ENCODE measurements around the gene RBBP8NL.

The RBBP8NL gene

DNA sequence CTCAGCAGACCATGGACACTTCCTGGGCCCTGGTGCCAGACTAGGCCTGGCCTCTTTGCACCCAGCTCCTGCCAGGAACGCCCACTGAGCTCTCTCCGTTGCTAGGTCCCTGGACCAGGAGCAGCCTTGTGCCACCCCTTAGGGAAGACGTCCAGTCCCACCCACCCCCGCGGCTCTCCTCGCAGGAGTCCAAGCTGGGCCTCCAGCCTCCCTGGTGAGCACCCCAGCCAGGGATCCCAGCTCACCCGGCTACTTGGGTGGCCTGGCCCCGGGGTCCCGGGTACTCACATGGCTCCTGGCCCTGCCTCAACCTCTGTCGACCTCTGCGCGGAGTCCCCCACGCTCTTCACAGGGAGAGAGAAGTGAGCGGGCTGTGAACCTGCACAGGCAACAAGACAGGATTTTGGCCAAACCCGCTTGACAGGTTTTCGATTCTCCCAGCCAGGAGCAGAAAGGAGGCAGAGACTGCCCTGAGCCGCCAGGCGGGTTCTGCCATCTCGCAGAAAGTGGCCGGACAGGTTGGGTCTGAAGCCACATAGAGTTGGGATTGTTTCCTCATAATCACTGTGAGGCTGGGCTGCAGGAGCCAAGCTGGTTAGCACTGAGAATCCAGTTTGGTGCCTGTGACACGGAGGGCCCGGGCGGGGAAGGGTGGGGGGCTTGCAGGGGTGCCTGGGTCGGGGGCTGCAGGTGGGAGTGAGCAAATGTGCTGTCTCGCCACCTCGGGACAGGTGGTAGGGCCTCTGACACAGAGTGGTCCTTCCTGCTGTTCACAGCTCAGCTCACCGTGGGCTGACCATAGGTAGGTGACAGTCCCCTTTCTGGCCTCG, at the start of gene RBBP8NL:
RBBP8NL (minus strand) TSS at position 368 of the 830 bp plus-strand sequence. CDS start 7,892 bp downstream, outside the sequence.
- no peak for DNase-seq

DNA sequence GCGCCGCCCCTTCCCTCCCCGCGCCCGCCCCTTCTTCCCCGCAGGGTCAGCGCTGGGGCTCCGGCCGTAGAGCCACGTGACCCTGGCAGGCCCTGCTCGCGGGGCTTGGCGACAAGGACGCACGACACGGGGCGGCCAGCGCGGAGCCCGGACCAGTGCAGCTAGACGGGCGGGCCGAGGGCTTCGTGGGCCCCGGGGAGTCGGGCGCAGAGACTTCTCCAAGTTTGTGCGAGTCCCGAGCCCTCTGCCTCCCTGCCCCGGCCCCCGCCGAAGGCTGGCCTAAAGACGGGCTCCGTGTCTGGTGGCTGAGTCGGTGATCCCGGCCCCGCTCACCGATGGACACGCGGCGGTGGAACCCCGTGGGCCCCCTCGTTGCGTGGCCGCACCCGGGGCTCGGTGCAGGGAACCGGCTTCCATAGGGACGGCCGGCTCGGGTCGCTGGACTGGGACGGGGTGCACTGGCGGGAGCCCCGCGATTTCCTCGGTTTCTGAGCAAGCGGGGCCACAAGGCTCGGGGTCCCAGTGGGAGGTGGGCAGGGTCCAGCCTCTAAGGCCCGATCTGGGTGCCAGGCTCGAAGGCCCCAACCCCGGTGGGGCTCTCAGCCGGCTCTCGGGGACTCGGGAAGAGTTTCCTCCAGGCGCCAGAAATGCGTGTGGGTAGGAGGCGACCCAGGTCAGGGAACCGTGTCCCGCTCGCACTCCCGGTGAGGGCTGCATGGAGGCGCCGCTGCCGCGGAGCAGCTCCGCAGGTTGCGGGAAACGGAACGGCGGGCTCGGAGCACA, 48.9 kb upstream of the RBBP8NL start:
- no peak for DNase-seq

DNA sequence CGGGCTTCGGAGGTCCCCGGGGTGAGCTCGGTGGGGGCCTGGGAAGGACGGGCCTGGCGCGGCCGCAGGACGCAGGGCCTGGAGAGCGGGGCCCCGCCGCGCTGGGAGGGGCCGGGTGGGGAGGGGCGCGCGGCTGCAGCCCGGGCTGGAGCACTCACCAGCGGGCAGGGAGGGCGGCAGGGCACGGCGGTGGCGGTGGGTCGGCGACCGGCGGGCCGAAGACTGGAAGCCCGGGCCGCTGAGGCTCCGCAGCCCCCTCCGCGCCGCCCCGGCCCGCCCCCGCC, 48.4 kb upstream of the RBBP8NL start, which contains the start of gene GATA5:
GATA5 (minus strand) TSS at position 224 of the 284 bp plus-strand sequence. CDS start 474 bp downstream, outside the sequence.
- DNase-seq: no peak

- DNase-seq: no peak
Observed at GRCh38 chr20:62475027-62475771, 47.9 kb upstream of the RBBP8NL start.

- no peak for DNase-seq
Observed at GRCh38 chr20:62474604-62475026, 47.3 kb upstream of the RBBP8NL start.

DNA sequence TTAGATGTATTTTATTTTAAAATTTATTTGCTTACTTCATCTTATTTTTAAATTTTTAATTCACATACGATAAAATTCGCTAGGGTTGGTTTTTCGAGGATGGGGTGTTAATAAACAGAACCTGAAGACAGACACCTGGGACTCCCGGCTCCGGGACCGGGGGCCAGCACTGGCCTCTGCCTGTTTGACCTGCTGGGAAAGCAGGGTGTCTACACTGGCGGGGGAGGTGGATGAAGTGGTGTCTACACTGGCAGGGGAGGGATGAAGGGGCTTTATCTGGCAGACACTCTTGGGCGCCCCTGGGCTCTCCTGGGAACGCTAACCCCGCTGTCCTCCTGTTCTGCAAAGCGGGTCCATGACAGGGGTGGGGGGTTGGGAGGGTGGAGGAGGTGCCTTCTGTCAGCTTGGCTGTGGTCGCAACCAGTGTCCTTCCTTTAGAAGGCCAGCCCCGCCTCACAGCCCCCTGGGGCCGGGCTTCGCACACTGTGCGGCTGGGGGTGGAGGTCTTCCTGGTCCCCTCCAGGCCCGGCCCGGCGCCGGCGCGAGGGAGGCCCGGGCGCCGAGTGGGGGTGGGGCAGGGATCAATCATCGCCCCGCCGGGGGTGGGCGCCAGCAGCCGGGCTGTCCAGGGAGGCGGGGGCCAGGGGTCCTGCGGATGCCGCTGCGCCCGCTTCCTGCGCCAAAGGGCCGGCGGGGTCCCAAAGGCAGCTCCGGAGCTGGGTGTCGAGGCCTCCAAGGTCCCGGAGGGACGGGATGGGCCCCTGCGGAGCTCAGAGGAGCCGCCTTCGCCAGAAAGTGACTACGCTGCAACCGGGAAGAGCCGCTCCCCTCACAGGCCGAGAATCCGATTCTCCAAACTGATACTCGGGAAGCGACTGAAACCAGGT, 46.6 kb upstream of the RBBP8NL start:
- DNase-seq: no peak

- no peak for DNase-seq
Observed at GRCh38 chr20:62472941-62473585, 45.7 kb upstream of the RBBP8NL start.

GRCh38 chr20:62472138-62472940, 45.0 kb upstream of the RBBP8NL start:
- no peak for DNase-seq

DNA sequence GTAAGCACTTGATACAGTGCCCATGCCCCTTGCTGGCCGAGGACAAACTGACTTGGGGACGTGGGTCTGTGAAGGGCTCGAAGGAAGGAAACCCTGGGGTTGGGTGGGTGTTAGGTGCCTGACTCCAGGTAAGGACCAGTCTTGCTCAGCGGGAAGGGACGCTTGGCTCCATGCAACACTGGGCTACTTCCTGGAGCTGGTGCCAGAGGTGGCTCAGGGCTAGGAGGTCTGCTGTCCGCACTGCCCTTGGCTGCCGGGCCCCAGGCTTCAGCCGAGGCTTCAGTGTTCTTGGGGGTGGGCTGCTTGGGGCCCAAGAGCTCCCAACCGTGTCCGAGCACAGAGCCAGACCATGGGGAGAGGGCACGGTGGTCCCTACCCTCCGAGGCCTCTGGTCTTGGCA, 43.1 kb upstream of the RBBP8NL start:
- no peak for DNase-seq

DNA sequence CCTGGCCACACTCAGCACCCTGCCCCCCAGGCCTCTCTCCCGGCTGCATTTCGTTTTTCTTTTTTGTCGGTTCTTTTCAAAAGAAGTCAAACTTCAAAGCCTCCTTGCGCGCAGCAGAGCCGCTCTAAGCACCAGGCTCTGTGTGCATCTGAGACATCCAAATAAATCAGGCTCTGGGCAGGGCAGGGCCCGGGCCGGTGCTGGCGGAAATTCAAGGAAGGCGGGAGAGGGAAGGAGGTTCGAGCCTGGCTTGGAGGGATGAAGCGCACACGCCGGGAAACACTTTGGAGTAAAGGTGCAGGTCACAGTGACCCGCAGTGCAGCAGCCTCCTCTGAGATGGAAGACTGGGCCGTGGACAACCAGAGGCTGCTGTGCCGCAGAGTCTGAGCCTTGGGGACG, 42.7 kb upstream of the RBBP8NL start:
- no peak for DNase-seq

- no peak for DNase-seq
Observed at GRCh38 chr20:62469352-62469751, 42.0 kb upstream of the RBBP8NL start.

DNA sequence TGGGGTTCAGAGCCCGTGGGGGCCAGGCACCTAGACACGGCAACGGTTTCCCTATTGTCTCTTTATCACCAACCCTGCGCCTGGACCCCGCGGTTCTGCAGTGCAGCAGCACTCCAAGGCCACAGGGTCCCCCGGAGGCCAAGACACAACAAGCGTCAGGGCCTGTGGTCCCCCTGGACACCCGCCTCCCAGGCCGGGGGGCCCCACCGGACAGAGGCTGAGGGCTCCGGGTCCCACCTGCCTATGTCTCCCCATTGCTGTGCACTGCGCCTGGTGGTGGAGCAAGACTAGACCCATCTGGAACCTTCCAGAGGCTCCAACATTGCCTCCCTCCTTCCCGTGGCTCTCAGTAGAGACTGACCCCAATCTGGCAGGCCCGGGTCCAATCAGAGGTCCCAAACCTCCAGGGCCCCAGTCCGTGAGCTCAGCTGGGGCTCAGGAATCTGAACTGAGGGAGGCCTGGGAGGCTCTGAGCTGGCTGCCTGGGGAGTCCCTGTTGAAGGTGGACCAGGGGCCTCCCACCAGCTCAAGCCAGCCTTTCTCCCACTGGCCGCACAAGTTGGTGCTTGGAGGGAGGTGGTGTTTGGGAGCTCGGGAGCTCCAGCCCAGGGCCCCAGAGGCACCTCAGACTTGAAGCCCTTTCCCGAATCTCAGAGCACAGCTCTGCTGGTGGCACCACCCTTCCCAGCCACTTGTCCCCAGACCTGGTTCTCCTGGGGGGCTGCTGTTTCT, 39.6 kb upstream of the RBBP8NL start:
- no peak for DNase-seq

- no peak for DNase-seq
Observed at GRCh38 chr20:62466072-62466760, 38.9 kb upstream of the RBBP8NL start.

DNA sequence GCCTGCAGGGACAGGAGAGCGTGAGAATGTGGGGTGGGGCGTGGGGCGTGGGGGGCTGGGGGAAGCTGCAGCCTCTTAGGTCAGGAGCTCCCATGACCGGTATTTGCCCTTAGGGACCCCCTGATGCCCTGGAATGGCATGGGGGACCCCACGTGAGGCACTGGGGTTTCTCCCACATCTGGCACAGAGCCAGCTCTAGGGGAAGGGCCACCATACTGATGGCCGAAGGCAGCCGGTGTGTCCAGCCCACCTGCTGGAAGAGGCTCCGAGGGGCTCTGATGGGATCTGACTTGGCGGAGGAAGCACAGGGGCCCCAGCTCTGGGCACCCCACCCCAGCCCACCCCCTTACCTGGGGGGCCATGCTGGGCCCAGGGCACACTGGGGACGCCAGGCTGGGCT, 37.7 kb upstream of the RBBP8NL start:
- DNase-seq: no peak

DNA sequence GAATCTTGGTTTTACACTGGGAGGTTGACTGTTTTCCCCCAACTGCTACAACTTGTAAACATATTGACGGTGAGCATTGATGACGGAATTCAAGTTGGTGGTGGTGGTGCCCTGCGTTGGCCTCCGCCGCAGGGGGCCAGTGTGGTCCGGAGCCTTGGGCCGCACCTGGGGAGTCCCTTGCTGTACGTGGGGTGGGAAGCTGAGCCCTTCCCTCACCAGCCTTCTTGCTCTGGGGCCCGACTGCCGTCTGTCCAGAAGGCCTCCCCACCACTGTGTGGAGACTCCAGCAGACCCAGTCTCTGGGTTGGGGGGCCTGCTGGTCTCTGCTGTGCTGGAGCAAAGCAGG, 37.1 kb upstream of the RBBP8NL start:
- no peak for DNase-seq

DNA sequence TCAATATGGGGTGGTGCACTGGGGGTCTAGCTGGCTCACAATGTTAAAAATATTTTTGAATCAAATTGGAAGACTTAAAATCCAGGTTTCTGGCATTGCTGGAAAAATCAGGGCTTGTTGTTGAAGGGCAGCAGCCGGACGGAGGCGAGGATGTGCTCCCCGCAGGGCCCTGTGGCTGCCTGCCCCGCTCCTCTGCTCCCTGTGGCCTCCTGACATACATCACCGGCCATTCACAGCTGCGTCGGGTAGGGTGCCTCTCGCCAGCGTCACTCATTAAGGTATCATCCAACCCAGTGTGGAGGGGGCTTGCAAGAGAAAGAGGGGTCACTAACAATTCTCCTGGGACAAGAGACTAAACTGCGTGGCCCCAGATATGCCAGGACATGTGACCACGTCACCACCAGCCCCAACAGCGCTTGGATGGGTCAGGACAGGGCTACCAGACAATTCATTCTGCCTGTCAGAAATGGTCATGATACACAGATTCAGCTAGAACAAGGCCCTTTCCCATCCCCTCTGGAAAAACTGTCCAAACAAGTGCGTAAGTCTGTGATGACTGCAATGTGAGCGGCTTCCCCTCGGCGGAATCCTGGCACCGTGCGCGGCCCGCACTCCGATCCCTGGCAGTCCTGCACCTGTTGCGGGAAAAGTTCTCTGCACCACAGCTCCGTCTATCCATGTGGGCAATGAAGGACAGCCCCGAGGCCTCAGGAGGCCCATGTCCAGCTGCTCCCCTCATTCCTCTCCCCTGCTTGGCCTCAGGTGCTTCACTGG, 36.5 kb upstream of the RBBP8NL start:
- DNase-seq: no peak

DNA sequence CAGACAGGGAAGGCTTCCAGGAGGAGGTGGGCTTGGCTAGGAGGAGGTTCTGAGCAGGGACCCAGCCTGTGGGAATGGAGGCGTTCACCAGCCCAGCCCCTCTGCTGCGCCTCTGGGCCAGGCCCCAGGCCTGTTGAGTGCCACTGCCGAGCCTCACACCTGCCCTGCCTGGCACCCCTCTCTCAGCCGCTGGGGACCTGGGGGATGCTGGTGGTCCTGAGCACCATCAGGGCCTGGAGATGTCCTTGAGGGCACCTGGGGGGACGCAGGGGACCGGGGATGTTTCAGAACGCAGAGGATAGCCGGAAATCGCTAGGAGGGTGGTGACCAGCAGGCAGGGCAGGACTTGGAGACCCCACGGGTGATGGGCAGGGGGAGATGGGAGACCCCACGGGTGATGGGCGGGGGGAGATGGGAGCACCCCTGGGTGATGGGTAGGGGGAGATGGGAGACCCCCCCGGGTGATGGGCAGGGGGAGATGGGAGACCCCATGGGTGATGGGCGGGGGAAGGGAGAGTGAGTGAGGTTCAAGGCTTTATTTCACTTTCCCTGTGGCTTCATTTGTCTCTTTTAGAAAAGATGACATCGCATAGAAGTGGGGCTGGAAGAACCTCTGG, 35.7 kb upstream of the RBBP8NL start:
- DNase-seq: no peak

GRCh38 chr20:62461834-62462233, 34.5 kb upstream of the RBBP8NL start:
- no peak for DNase-seq
